DOHH2 (cell line): Measurements from ENCODE around the gene SEL1L.

Experiments used
- CTCF ChIP-seq: fragments of 200-600 bp; sonication (generic); IDR thresholded peaks from one replicate; pipeline ENCODE4 v1.5.1; 2014; ENCODE audit warnings: antibody characterized with exemption, mild to moderate bottlenecking, low read depth, low read length; ENCODE audit not compliant: poor library complexity, severe bottlenecking
- EZH2phosphoT487 ChIP-seq: fragments of 200-600 bp; sonication (generic); IDR thresholded peaks from 2 replicates; pipeline ENCODE4 v1.6.1; 2017; ENCODE audit warnings: borderline replicate concordance, mild to moderate bottlenecking, antibody characterized with exemption, low read length, moderate library complexity, mixed read lengths

DNA sequence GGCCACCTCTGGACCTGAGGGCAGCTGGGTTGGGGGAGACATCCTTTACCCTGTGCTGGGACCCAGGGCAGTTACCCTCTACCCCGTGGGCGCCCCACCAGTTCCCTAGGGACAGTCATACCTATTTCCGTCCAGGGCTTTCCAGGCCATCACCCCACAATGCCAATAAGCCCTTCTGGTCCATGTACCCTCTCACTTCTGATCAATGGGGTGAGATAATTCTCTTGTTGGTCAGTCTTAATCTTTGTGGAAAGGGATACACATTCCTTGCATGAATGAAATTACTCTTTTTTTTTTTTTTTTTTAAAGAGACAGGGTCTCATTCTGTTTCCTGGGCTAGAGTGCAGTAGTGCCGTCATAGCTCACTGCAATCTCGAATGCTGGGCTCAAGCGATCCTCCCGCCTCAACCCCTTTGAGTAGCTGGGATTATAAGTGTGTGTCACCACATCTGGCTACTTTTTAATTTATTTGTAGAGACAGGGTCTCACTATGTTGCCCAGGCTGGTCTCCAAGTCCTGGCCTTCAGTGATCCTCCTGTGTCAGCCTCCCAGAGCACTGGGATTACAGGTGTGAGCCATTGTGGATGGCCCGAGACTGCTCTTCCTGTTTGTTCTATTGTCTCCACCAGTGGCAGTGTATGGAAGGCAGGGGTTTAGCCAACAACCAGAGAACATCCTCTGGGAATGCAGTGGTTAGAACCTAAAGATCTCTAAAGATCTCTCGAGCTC lies 87.2 kb downstream of the SEL1L start:
- TF ChIP-seq CTCF (no peak), EZH2phosphoT487 (no peak)
